Activated CD4-positive, alpha-beta T cell treated with anti-CD3 and anti-CD28 coated beads, Interleukin-2, Interleukin-6, amounts not matched to agents 100 ng/mL and 50 ng/mL, durations not matched to agents 16 hours and 8 hours (primary cell): ENCODE data around the gene NDUFAF2.
"Not testable (repeated sequence)": the region's sequence is repeated elsewhere in the genome, so short reads cannot be mapped to it uniquely, and the experiment has no call there.

Experiments used
- DNase-seq: peaks from one replicate; pipeline ENCODE4 v3.0.0-alpha.2; 2020

NDUFAF2 gene, protein sequence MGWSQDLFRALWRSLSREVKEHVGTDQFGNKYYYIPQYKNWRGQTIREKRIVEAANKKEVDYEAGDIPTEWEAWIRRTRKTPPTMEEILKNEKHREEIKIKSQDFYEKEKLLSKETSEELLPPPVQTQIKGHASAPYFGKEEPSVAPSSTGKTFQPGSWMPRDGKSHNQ

DNA sequence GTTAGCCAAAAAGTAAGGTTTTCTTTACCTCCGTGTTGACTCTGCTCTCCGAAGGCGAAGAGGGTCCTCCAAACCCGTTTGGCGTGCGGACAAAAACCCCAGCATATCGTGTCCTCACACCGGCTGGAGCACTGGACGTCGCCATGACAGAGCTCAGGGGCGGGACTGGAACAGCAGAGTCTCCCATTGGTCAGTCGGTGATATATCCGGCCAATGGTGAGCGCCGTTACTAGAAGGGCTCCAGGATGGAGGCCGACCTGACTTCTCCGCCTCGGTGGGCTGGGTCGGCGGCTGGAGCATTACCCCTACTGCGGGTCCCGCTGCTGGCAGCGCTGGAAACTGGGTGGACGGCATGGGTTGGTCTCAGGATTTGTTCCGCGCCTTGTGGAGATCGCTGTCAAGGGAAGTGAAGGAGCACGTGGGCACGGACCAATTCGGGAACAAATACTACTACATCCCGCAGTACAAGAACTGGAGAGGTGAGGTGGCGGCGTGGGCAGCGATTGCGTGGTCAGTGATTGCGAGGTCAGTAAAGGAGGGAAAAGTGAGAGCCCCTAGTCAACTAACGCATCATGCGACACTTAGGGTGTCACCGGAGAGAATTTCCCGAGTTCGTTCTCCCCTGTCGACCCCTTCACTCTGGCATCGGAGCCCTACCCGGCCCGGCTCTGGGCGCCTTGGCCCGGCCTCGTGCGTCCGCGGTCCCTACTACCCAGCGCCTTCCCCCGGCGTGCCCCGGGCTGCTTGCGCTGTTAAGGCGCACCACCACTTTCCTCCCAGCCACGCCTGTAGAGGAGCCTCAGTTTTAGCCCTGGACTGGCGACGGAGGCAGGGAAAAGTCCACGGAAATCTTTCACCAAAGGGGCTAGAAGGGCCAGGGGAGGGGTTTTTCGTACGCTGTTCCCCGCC, at the start of gene NDUFAF2, which contains the start of gene ERCC8:
TSS of gene NDUFAF2 (plus strand) at position 302 of the 909 bp plus-strand sequence. CDS start at position 353, 51 bp downstream.
TSS of gene ERCC8 (minus strand) at position 167 of the 909 bp plus-strand sequence. CDS start at position 105, 62 bp downstream.
- peak; percentile 93 for DNase-seq

- DNase-seq = no peak
Observed at GRCh38 chr5:60896991-60897390, 48.0 kb upstream of the NDUFAF2 start.

- no peak for DNase-seq
Observed at GRCh38 chr5:60903356-60903755, 41.6 kb upstream of the NDUFAF2 start.

GRCh38 chr5:60916646-60917045, 28.4 kb upstream of the NDUFAF2 start:
- DNase-seq = no peak

DNA sequence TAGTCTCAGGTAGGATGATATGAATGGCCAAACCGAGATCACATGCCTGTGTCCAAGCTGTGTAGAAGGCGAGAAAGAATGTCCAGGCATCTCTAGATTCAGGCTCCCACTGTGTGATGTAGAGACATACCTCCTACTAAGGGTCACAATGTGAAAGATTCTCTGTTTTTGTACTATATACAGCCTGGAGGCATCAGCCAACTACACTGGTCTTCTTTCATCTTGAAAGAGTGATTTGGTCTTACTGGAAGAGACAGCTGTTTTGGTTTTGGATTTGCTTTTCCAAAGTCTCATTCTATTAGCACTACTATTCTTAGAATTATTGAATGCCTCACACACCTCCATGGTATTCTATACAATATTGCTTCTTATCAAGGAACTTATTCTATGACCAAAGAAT, 26.5 kb upstream of the NDUFAF2 start:
- DNase-seq = no peak

- DNase-seq = no peak
Observed at GRCh38 chr5:60927450-60927849, 17.6 kb upstream of the NDUFAF2 start.

GRCh38 chr5:60929024-60929423, 16.0 kb upstream of the NDUFAF2 start:
- DNase-seq = no peak

DNA sequence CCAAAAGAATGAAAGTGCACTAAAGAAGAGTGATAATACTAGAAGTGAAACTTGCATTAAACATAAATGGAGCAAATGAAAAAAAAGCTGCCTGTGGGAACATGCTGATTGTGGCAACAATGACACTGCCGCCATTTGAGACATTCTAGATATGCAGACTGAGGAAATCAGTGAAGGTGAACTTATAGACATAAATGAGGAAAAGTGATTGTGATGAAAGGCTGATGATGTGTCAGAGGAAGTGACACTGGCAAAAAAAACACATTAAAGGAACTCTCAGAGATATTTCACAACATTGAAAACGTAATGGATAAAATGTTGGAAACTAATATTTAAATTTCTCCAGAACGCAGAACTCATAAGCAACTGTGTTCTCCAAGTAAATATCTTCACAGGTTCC, 1.4 kb upstream of the NDUFAF2 start:
- no peak for DNase-seq

- peak; percentile 37 for DNase-seq
Observed at GRCh38 chr5:60945813-60946187, 795 bp downstream of the NDUFAF2 start.

DNA sequence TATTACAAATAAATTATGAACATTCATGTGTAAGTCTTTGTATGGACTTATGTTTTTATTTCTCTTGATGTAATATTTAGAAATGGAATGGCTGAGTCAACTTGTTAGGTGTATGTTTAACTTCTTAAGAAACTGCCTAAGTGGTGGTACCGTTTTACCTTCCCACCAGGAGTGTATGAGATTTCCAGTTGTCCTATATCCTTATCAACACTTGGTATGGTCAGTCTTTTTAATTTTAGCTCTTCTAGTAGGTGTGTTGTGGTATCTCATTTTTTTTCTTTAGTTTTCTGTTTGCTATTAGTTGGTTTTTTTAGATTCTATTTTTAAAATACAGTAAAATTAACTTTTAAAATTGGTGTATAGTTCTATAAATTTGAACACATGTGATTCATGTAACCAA, 3.7 kb downstream of the NDUFAF2 start:
- DNase-seq = no peak

- DNase-seq = no peak
Observed at GRCh38 chr5:60955239-60955638, 10.2 kb downstream of the NDUFAF2 start.

DNA sequence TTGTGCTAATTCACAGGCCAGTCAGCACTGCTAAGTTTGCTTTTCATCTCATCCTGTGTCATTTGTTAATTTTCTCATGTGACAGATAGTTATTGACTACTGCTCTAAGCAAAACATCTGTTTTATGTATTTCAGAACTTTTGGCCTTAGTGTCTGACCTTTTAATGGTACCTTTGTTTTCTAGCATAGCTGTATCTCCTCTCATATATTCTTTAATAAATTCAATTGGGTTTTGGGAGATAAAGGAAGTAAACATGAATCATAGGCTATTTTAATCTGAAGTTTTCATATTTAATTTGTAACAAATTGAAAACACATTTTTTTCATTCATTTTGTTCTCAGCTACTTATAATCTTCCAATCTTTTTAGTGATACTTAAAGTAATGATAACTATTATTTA, 13.1 kb downstream of the NDUFAF2 start:
- DNase-seq = no peak

- no peak for DNase-seq
Observed at GRCh38 chr5:60958712-60959111, 13.7 kb downstream of the NDUFAF2 start.

DNA sequence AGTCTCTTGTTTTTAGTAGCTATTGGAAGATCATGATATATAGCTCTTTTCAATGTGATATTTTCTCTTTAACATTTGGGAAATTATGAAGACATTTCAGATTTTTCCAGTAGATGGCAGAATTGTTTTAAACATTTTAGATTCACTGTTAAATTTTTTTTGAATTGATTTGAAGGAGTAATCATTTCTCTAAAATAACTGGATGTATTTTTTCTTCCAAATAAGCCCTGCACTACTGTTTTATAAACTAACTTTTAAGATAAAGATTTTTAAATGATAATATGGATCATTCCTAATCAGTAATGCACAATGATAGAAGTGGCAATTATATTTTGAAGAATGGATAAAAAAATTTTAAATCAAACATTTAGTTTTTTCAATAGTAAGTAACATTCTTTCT, 14.2 kb downstream of the NDUFAF2 start:
- peak; percentile 4 for DNase-seq

GRCh38 chr5:60960591-60960990, 15.6 kb downstream of the NDUFAF2 start:
- DNase-seq = no peak

DNA sequence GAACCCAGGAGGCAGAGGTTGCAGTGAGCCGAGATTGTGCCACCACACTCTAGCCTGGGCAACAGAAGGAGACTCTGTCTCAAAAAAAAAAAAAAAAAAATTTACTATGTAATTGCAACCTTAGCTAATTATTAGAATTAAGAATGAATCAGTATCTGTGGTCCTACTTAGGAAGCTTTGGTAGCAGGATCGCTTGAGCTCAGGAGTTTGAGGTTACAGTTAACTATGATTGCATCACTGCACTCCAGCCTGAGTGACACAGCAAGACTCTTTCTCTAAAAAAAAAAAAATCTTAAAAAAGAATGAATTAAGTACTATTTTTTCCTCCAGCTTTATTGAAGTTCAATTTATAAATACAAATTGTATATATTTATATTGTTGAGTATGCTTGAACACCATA, 16.7 kb downstream of the NDUFAF2 start:
- DNase-seq = no peak

DNA sequence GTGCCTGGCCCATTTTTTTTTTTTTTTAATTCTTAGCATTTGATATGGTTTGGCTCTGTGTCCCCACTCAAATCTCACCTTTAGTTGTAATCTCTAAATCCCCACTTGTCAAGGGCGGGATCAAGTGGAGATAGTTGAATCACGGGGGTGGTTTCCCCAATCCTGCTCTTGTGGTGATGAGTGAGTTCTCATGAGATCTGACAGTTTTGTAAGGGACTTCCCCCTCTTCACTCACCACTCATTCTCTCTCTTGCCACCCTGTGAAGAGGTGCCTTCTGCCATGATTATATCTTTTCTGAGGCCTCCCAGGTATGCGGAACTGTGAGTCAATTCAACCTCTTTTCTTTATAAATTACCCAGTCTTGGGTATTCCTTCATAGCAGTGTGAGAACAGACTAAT, 27.2 kb downstream of the NDUFAF2 start:
- peak; percentile 50 for DNase-seq

GRCh38 chr5:60977956-60978737, 33.1 kb downstream of the NDUFAF2 start:
- no peak for DNase-seq

DNA sequence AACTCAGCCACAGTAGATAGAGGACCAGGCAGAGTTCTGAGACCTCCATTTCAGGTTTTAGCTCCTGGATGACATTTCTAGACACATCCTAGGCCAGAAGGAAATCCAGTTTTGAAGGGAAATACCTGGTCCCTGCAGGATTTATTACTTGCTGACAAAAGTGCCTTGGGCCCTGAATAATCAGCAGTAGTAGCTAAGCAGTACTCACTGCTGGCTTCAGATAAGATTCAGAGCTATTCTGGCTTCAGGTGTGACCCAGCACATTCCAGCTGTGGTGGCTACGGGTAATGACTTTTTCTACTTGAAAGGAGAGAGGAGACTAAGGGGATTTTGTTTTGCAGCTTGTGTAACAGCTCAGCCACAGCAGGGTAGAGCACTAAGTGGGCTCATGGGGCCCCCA, 34.0 kb downstream of the NDUFAF2 start:
- no peak for DNase-seq

DNA sequence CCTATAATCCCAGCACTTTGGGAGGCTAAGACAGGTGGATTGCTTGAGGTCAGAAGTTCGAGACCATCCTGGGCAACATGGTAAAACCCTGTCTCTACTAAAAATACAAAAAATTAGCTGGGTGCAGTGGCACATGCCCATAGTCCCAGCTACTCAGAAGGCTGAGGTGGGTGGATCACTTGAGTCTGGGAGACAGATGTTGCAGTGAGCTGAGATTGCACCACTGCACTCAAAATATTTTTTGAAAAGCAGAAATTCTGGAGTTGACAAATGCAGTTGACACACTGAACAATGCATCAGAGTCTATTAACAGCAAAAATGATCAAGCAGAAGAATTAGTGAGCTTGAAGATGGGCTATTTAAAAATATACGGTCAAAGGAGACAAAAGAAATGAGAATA, 35.5 kb downstream of the NDUFAF2 start:
- no peak for DNase-seq

GRCh38 chr5:60982127-60982526, 37.1 kb downstream of the NDUFAF2 start:
- DNase-seq = not testable (repeated sequence)

GRCh38 chr5:60989790-60990189, 44.8 kb downstream of the NDUFAF2 start:
- DNase-seq = no peak

DNA sequence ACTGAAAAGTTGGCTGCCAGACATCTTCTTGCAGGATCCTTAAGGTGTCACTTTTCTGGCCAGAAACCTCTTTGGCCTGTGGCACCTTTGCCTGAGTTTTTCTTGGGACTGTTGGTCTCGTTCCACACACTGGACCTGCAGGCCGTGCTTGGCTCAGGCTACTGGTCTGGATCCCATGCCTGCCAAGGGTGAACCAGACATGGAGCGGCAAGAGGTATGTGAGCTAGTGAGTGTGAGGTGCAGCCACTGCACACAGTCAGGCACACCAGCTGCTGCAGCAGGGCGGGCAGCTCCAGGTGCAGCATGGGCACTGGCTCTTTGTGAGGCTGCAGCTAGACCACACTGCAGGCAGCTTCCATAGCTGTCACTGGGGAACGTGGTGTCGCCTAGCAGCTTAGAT, 47.9 kb downstream of the NDUFAF2 start:
- no peak for DNase-seq

- no peak for DNase-seq
Observed at GRCh38 chr5:60993425-60993824, 48.4 kb downstream of the NDUFAF2 start.
